ENCODE results near the gene PKM.
"Not testable (repeated sequence)": the region's sequence is repeated elsewhere in the genome, so short reads cannot be mapped to it uniquely, and the experiment has no call there.

The PKM gene

DNA sequence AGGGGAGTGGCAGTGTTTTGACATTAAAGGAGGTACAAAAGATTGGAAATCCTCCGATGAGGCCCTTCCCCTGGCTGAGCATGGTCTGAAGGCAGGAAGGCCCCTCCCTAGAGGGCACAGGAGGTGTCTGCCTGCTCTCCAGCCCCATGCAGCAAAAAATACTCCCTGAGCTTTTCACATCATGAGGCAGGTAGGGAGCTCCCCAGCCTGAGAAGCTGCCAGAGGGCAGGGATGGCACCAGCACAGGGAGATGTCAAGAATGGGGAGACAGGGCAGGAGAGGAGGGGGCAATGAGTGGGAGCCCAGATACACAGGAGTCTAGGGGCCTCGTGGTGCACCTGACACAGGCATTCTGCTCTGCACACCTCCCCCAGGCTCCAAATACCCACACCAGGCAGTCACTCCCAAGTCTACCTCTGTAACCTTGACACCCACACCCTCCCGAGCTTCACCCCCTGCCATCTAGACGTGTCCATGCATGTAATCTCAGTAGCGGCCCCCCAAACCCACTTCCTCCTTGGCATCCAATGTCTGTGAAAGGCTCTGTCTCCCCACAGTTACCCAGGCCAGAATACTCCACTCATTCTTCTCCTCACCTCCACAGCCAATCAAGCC lies 56.3 kb downstream of the PKM start:
- DNase-seq = no peak

DNA sequence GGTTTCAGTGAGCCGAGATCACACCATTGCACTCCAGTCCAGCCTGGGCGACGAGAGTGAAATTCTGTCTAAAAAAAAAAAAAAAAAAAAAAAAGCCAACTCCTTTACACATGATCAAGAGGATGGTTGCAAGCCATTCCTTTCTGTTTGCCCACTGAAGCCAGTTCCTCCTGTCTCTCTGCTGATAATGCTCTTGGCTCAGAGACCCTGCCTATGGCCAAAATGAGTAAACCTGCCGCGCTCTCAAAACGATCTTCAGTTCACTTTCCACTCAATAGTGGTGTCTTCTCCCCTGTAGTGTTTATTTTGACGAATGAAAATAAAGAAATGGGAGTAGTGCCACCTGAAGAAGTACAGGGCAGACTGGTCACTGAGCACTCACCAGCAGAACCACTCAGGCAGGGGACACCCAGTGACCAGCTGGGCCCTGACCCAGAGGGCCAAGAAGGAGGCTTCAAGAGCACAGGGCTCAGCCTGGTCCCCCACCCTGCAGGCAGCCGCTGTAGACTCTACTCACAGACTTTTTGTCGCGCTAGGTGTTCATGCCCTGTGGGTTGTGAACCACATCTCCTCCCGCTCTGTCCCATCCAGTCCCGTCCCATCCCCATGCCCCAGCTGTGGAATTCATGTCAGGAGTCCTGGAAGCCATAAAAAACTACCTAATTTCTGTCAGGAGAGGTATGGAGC lies 57.0 kb downstream of the PKM start:
- DNase-seq = no peak

GRCh38 chr15:72173401-72173800 lies 57.6 kb downstream of the PKM start:
- no peak for DNase-seq

DNA sequence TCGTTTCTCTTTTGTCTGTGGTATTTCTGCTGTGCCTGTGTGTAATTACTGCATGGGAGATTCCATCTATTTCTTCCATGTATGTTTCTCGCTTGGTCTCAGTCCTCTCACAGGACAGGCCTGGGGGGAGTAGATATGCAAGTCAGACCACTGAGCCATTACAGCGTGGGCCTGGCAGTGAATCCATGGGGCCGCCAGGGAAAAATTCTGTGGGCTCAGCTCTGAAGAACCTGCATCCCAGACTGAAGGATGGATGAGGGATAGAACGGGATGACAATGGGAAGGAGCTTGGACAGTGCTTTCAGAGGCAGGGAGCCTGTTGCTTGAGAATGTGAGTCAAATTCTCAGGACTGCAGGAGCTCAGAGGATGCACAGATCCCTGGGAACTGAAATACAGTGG lies 58.2 kb downstream of the PKM start:
- no peak for DNase-seq

- not testable (repeated sequence) for DNase-seq
Measured at GRCh38 chr15:72171978-72172377, 59.0 kb downstream of the PKM start.

GRCh38 chr15:72170691-72171090 lies 60.3 kb downstream of the PKM start:
- DNase-seq = no peak

DNA sequence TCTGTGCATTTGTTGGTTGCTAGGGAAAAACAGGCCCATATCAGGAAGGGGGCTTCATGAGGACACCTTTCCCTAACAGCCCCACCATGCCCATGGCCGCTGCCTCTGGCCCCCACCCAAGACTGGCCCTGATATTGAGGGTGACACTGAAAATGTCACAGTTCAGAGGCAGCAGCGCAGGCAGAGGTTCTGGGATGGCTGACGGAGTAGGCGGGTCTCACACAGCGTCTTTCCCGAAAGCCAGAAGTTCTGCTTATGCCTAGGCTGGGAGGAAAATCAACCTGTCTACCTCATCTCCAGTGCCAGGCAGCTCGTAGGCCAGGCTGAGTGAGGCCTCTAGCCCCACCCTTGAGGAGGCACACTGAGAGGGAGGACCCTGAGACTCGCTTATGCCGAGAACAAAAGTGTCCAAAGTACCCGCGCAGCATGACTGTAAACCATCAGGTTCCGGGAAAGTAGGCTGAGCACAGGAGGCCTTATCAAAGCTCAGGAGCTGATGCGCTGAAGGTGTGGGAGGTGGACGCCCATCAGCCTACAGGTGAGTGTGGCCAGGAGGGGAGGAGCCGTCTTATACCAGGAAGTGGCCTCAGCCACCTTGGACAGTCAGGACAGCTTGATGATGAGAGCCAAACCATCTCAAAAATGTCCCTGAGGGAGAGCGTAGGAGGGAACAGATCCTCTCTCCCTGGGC lies 60.9 kb downstream of the PKM start:
- no peak for DNase-seq

GRCh38 chr15:72169236-72169920 lies 61.6 kb downstream of the PKM start:
- DNase-seq = no peak

- DNase-seq = no peak
Measured at GRCh38 chr15:72168808-72169190, 62.2 kb downstream of the PKM start.

DNA sequence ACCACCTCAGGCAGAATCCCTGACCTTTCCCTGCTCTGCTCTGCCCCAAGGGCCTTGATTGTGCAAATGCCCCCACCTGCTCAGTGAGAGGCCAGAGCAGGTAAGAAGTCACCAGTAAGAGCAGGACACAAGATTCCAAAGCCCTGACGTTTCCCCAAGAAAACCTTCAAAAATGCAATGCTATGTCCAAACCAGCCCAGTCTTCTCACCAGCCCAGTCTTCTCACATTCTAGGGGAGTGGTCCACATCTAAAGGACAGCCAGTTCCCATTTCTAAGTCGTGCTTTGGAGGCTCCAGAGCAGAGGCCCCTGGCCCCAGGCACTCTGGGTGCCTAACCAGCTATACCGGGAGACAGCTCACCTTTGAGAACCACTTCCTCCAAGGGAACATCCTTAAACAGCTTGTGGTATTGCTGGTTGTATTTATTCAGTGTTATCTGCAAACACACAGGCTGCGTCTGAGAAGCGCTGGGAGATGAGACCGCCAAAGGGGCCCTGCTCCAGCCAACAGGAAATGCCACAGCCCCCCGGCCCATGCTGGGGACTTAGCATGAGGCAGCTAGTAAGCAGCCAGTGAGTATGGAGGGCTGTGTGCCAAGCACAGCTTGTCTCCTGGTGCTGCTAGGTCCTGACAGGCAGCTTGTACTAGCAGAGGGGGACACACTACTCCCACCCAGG lies 62.7 kb downstream of the PKM start:
- DNase-seq = no peak

DNA sequence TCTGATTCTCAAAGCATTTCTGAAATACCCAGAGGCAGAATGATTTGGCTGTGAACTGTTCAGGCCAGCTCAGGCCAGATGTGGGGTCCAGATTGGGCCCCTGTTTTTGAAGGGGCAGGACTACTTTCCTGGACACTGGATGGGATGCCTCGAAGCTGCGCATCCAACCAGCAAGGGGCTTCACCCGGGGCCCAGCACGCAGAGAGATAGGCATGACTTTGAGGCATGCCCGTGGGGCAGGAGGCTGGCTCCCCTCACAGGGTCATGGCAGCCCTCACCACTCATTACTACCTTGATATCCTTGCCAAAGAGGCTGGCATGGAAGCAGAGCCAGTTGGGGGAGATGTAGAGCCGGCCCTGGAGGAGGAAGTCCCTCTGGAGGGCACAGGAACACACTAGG lies 63.5 kb downstream of the PKM start:
- no peak for DNase-seq

- DNase-seq = no peak
Measured at GRCh38 chr15:72166716-72167417, 64.1 kb downstream of the PKM start.

DNA sequence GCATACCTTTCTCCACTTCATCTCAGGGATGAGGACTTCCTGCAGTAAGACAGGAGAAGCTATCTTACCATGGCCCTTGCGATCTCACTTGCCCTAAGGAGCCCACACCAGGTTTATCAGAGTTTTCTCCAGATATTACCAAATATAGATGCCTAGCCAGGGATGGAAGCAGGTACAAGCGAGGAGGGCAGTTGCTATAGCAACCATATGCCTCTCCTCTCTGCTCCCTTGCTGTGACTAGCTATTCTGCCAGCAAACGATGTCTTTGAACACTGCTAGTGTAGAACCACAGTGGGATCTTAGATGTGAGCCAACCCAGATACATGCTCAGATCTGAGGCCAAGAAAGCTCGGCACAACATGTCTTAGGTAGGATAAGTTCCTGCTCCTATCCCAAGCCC lies 67.3 kb downstream of the PKM start:
- no peak for DNase-seq

GRCh38 chr15:72162569-72162968 lies 68.4 kb downstream of the PKM start:
- no peak for DNase-seq

DNA sequence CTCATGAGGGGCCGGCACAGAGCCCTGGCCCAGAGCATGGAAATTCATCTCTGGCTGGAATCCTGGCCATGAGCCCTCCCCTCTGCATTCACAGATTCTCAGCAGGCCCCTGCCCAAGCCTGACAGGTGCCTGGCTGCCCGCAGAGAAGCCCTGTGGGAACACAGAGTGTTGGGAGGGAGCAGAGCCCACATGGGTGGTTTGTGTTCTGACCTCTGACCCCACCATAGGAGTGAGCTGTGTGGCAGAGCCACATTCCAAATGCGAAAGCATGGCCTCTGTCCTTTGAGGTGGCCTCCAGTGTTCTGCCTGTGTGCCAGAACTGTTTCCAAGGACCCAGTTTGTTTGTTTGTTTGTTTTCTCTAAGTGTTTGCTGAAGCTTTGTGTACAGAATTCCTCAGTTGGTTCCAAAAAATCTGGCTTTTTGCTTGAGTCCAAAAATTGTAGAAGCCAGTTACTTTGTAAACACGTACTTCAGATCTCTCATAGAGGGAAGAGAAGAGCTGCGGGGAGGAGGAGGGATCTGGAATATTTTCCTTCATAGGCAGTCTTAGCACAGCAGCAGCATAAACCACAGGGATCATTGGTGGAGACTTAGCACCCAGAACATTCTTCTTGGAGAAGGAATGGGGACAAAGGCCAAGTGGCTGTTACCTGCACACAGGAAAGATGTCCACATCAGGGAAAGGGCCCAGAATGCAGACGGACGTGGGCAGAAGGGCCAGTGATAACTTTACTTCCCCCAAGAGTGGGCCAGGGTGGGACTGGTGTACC lies 69.4 kb downstream of the PKM start:
- DNase-seq = no peak

- no peak for DNase-seq
Measured at GRCh38 chr15:72160696-72161245, 70.2 kb downstream of the PKM start.

- DNase-seq = no peak
Measured at GRCh38 chr15:72156928-72157327, 74.1 kb downstream of the PKM start.

GRCh38 chr15:72155635-72156616 lies 75.1 kb downstream of the PKM start:
- DNase-seq = peak; percentile 47

DNA sequence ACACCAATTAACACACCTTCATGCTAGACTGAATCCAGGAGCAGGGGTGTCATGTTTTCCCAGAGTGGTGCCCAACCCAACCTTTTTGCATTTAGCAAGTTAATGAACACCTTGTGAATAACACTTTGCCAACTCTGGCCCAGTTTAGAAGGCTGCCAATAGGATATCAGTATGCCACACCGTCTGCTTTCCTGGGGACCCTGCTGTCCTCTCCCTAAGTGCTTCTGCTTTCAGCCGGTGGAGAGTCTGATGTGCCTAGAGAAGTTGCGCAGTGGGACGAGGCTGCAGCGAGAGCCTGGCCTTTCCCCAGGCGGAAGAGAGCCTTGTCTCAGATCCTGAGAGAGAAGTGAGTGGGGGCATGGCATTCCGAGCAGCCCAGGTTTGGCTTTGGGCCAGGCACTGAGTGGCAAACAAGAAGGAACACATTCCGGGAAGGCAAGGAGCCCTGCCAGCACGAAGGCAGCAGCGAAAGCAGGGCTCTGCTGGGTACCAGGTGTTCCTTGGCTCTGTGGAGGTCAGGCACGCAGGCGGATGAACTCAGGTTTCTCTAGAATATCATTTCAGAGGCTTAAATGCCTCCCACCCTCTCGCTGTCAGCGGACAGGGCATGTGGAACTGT lies 75.9 kb downstream of the PKM start:
- peak; percentile 82 for DNase-seq

GRCh38 chr15:72154316-72154715 lies 76.7 kb downstream of the PKM start:
- no peak for DNase-seq

Measured in DMS79 treated with DMSO at 0.1 percent for 48 hours (cell line).